Adrenal gland (tissue), 5 donors: ENCODE measurements around the gene FAM83C.

ENCODE experiments used
- POLR2A ChIP-seq, 2 donors: fragments of 450-650 bp; IDR thresholded peaks; one replicate each; pipeline ENCODE4 v1.6.1; 2017; ENCODE audit warnings: antibody characterized with exemption in 2 of 2, mild to moderate bottlenecking in 2 of 2, moderate library complexity in 1 of 2
- TF ChIP-seq, protein P1 (sequence below), 6 experiments: fragments of 450-650 bp in 4 of 6; fragments of 200-600 bp in 2 of 6; sonication (generic) in 1 of 6; IDR thresholded peaks; 1 replicate in 5 of 6; 2 replicates in 1 of 6; pipeline versions ENCODE4 v1.5.1 to v1.8.0; 2016 to 2021; ENCODE audit warnings: antibody characterized with exemption in 6 of 6, mild to moderate bottlenecking in 2 of 6, moderate library complexity in 1 of 6
- donor health status: DM: no; HTN: no; CAD: no.

DNA sequence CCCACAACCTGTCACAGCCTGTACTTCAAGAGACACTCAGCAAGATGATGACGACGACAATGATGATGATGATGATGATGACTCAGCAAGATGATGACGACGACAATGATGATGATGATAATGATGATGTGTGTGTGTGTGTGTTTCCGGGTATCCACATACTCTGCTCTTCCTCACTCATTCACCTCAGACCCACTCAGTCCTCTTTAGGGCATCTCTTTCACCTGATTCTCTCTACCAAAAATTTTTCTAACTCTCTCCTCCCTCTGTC, 6.5 kb downstream of the FAM83C start:
- TF ChIP-seq, protein P1, sequence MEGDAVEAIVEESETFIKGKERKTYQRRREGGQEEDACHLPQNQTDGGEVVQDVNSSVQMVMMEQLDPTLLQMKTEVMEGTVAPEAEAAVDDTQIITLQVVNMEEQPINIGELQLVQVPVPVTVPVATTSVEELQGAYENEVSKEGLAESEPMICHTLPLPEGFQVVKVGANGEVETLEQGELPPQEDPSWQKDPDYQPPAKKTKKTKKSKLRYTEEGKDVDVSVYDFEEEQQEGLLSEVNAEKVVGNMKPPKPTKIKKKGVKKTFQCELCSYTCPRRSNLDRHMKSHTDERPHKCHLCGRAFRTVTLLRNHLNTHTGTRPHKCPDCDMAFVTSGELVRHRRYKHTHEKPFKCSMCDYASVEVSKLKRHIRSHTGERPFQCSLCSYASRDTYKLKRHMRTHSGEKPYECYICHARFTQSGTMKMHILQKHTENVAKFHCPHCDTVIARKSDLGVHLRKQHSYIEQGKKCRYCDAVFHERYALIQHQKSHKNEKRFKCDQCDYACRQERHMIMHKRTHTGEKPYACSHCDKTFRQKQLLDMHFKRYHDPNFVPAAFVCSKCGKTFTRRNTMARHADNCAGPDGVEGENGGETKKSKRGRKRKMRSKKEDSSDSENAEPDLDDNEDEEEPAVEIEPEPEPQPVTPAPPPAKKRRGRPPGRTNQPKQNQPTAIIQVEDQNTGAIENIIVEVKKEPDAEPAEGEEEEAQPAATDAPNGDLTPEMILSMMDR (IDR thresholded peaks at IDR 0.05): no peak
- TF ChIP-seq POLR2A (IDR thresholded peaks at IDR 0.05): no peak
